B cell (primary cell): ENCODE results near the gene GCKR.

Experiments
- CTCF ChIP-seq: fragments of 200-600 bp; IDR thresholded peaks from one replicate; pipeline ENCODE4 v1.8.0; 2022; ENCODE audit warnings: antibody characterized with exemption, mild to moderate bottlenecking
- EZH2 ChIP-seq: IDR thresholded peaks from 2 replicates; pipeline ENCODE4 v1.6.1; 2012; ENCODE audit warnings: borderline replicate concordance, low read depth, mild to moderate bottlenecking, moderate library complexity, low read length; ENCODE audit not compliant: insufficient read depth, poor library complexity, severe bottlenecking

GRCh38 chr2:27527182-27527581, 30.5 kb downstream of the GCKR start:
- no peak for TF ChIP-seq EZH2
- TF ChIP-seq CTCF = no peak
